Small intestine (tissue), 7 donors: ENCODE measurements around the gene BABAM1. TPM values are rescaled to one million over a fixed set of nuclear protein-coding genes. Genes with fewer than 3 reads are reported as not detected.

ENCODE experiments used
- DNase-seq, 2 donors: peaks; one replicate each; pipeline versions ENCODE4 v3.0.0 to v3.0.0-alpha.2; 2013
- FAIRE-seq: peaks from 2 replicates; lab custom pipeline; 2012; peaks lifted over from hg19 to GRCh38; lab: Jason Lieb, UNC
- H3K27ac ChIP-seq, 3 donors: one replicate each; pipeline ENCODE4 v1.5.1; 2013; ENCODE audit warnings: low read length in 2 of 3, mild to moderate bottlenecking in 2 of 3, control low read depth in 1 of 3, inconsistent platforms in 1 of 3, low read depth in 1 of 3, moderate library complexity in 1 of 3
- H3K27me3 ChIP-seq, 3 donors: one replicate each; pipeline ENCODE4 v1.6.1; 2013; ENCODE audit warnings: low read length in 3 of 3, inconsistent platforms in 1 of 3; ENCODE audit not compliant: control insufficient read depth in 3 of 3, insufficient read depth in 3 of 3
- H3K36me3 ChIP-seq, 3 donors: one replicate each; pipeline ENCODE4 v1.6.1; 2013; ENCODE audit warnings: low read length in 3 of 3, inconsistent platforms in 1 of 3, low read depth in 1 of 3, mild to moderate bottlenecking in 1 of 3, moderate library complexity in 1 of 3; ENCODE audit not compliant: control insufficient read depth in 3 of 3, insufficient read depth in 2 of 3
- H3K4me1 ChIP-seq, 3 donors: one replicate each; pipeline ENCODE4 v1.6.1; 2013; ENCODE audit warnings: low read length in 2 of 3, inconsistent platforms in 1 of 3, low read depth in 1 of 3, mild to moderate bottlenecking in 1 of 3, moderate library complexity in 1 of 3; ENCODE audit not compliant: control insufficient read depth in 3 of 3, insufficient read depth in 2 of 3
- H3K4me3 ChIP-seq, 3 donors: one replicate each; pipeline ENCODE4 v1.5.1; 2013; ENCODE audit warnings: low read length in 3 of 3, control low read depth in 1 of 3, inconsistent platforms in 1 of 3, low read depth in 1 of 3, mild to moderate bottlenecking in 1 of 3, moderate library complexity in 1 of 3
- H3K9me3 ChIP-seq, 2 donors: one replicate each; pipeline ENCODE4 v1.6.1; 2013; ENCODE audit warnings: low read depth in 1 of 2, low read length in 1 of 2; ENCODE audit not compliant: control insufficient read depth in 2 of 2, insufficient read depth in 1 of 2
- WGBS, 3 donors: extraction: QIAGEN DNeasy Blood & Tissue Kit; methylation state at CpG; one replicate each; pipeline ENCODE4 v1.1.7; 2013; 5-methylcytosine and 5-hydroxymethylcytosine counted together
- polyA plus RNA-seq, 4 donors: library from polyadenylated mRNA; stranded (reverse) in 3 of 4; unstranded in 1 of 4; fragments of 200-250 nt in 3 of 4; fragments of 120-200 nt in 1 of 4; gene quantifications; one replicate each; pipeline versions ENCODE4 v1.2.1 to v1.2.3, GENCODE V29; 2013
- donor health status: healthy with polysubstance abuse.
- donor health status: control.
- donor health status: control.
- donor health status: Bipolar disorder and iron deficiency.
- donor health status: healthy.

The BABAM1 gene
- polyA plus RNA-seq, 4 donors, result 68.9 to 82.7 (median 75.3) TPM

- WGBS, 3 donors, result 13 to 17% (median 13%) methylated on average over 18 to 21 of the region's 21 CpGs
- Histone ChIP-seq H3K27ac (peak overlapping the region; percentile 86 to 93 (median 93)), H3K4me1 (peaks cover 0 to 42% (median 3%) of the 10 kb centered on the region in 3 donors), H3K27me3 (no peaks in the 10 kb centered on the region), H3K36me3 (peaks cover 0 to 5% (median 0%) of the 10 kb centered on the region in 3 donors), H3K4me3 (peak overlapping the region in 2 of 3 donors; percentile 59 to 93), H3K9me3 (no peaks in the 10 kb centered on the region)
- DNase-seq (peak in 1 of 2 donors; percentile 72), FAIRE-seq (no peak)
Observed at GRCh38 chr19:17246681-17247425, 20.4 kb upstream of the BABAM1 start.

GRCh38 chr19:17248011-17248776 lies 19.0 kb upstream of the BABAM1 start:
- H3K27ac ChIP-seq, result peak overlapping the region; percentile 77 to 93 (median 86)
- H3K9me3 ChIP-seq, result no peaks in the 10 kb centered on the region
- DNase-seq (peak; percentile 73 to 75), FAIRE-seq (no peak)
- no peak overlapping the region for H3K4me3 ChIP-seq
- H3K36me3 ChIP-seq, result peaks cover 0 to 2% (median 0%) of the 10 kb centered on the region in 3 donors
- H3K27me3 ChIP-seq, result no peaks in the 10 kb centered on the region
- WGBS, 3 donors, result 29 to 52% (median 44%) methylated on average over 20 to 21 of the region's 21 CpGs
- peaks cover 0 to 34% (median 3%) of the 10 kb centered on the region in 3 donors for H3K4me1 ChIP-seq

- Histone ChIP-seq H3K27ac (no peak overlapping the region), H3K9me3 (no peaks in the 10 kb centered on the region), H3K36me3 (no peaks in the 10 kb centered on the region), H3K4me1 (peaks cover 0 to 31% (median 3%) of the 10 kb centered on the region in 3 donors), H3K4me3 (no peak overlapping the region), H3K27me3 (no peaks in the 10 kb centered on the region)
- FAIRE-seq (no peak), DNase-seq (peak in 1 of 2 donors; percentile 83)
- WGBS, 3 donors, result 71 to 80% (median 79%) methylated on average over 14 to 15 of the region's 15 CpGs
Observed at GRCh38 chr19:17249887-17250548, 17.2 kb upstream of the BABAM1 start.

GRCh38 chr19:17254636-17255035 lies 12.6 kb upstream of the BABAM1 start:
- H3K36me3 ChIP-seq, result no peaks in the 10 kb centered on the region
- FAIRE-seq (no peak), DNase-seq (no peak)
- 59 to 81% (median 62%) methylated on average over 10 of the region's 10 CpGs for WGBS, 3 donors
- no peaks in the 10 kb centered on the region for H3K27me3 ChIP-seq
- no peak overlapping the region for H3K4me3 ChIP-seq
- H3K9me3 ChIP-seq, result peaks cover 0 to 10% of the 10 kb centered on the region in 2 donors
- H3K4me1 ChIP-seq, result peaks cover 0 to 1% (median 0%) of the 10 kb centered on the region in 3 donors
- no peak overlapping the region for H3K27ac ChIP-seq

- FAIRE-seq (no peak), DNase-seq (peak in 1 of 2 donors; percentile 39)
- Histone ChIP-seq H3K9me3 (peaks cover 0 to 15% of the 10 kb centered on the region in 2 donors), H3K27ac (no peak overlapping the region), H3K4me3 (no peak overlapping the region), H3K4me1 (no peaks in the 10 kb centered on the region), H3K36me3 (no peaks in the 10 kb centered on the region), H3K27me3 (no peaks in the 10 kb centered on the region)
- 19 to 62% (median 49%) methylated on average over 18 of the region's 18 CpGs for WGBS, 3 donors
Observed at GRCh38 chr19:17255150-17255621, 12.1 kb upstream of the BABAM1 start.

GRCh38 chr19:17256130-17256529 lies 11.1 kb upstream of the BABAM1 start:
- Histone ChIP-seq H3K27ac (no peak overlapping the region), H3K27me3 (no peaks in the 10 kb centered on the region), H3K36me3 (no peaks in the 10 kb centered on the region), H3K4me1 (no peaks in the 10 kb centered on the region), H3K9me3 (peaks cover 0 to 15% of the 10 kb centered on the region in 2 donors), H3K4me3 (no peak overlapping the region)
- DNase-seq (no peak), FAIRE-seq (no peak)
- WGBS, 3 donors, result 64 to 87% (median 78%) methylated on average over 3 of the region's 3 CpGs

- no peak for FAIRE-seq
- no peak overlapping the region for H3K4me3 ChIP-seq
- 88 to 90% (median 90%) methylated on average over 9 of the region's 9 CpGs for WGBS, 3 donors
- H3K27me3 ChIP-seq, result no peaks in the 10 kb centered on the region
- H3K4me1 ChIP-seq, result no peaks in the 10 kb centered on the region
- peaks cover 0 to 15% of the 10 kb centered on the region in 2 donors for H3K9me3 ChIP-seq
- no peak overlapping the region for H3K27ac ChIP-seq
- no peak for DNase-seq
- H3K36me3 ChIP-seq, result no peaks in the 10 kb centered on the region
Observed at GRCh38 chr19:17259118-17259780, 8.0 kb upstream of the BABAM1 start.
